ENCODE data around the gene ETV2. TPM values are rescaled to one million over a fixed set of nuclear protein-coding genes. Genes with fewer than 3 reads are reported as not detected.

Gene ETV2
- total RNA-seq, 1 experiment from 2014 or later: 2.4 TPM

- no peaks in the 10 kb centered on the region for H3K27me3 ChIP-seq
- no peaks in the 10 kb centered on the region for H3K4me1 ChIP-seq
- DNase-seq: peak; percentile 84 to 94
- H3K36me3 ChIP-seq: no peaks in the 10 kb centered on the region
- no peaks in the 10 kb centered on the region for H3K9me3 ChIP-seq (replicated peaks)
- no peak overlapping the region for H3K4me3 ChIP-seq
- no peak overlapping the region for H3K27ac ChIP-seq
Observed at GRCh38 chr19:35693835-35694599, 52.5 kb downstream of the ETV2 start.

Other genes starting within 250 kb of the ETV2 start
- gene FFAR2, start 193.5 kb upstream of the ETV2 start, total RNA-seq (2014; rRNA removed; shearing (Covaris generic)): not detected in 2 replicates
- not detected in 2 replicates for gene KRTDAP, start 151.3 kb upstream of the ETV2 start, total RNA-seq (2014; rRNA removed; shearing (Covaris generic))
- not detected in 2 replicates for gene DMKN, start 128.1 kb upstream of the ETV2 start, total RNA-seq (2014; rRNA removed; shearing (Covaris generic))
- not detected in 2 replicates for gene SBSN, start 113.4 kb upstream of the ETV2 start, total RNA-seq (2014; rRNA removed; shearing (Covaris generic))
- gene GAPDHS, start 108.3 kb upstream of the ETV2 start, total RNA-seq (2014; rRNA removed; shearing (Covaris generic)): not detected in 2 replicates
- gene TMEM147, start 96.1 kb upstream of the ETV2 start, total RNA-seq (2014; rRNA removed; shearing (Covaris generic)): 110 TPM in 2 replicates
- gene ATP4A, start 78.1 kb upstream of the ETV2 start, total RNA-seq (2014; rRNA removed; shearing (Covaris generic)): 0.14 TPM in 1 of 2 replicates, not detected in the other
- not detected in 2 replicates for gene PMIS2, start 55.6 kb upstream of the ETV2 start, total RNA-seq (2014; rRNA removed; shearing (Covaris generic))
- gene HAUS5, start 29.0 kb upstream of the ETV2 start, total RNA-seq (2014; rRNA removed; shearing (Covaris generic)): 17.2 and 22.7 TPM in 2 replicates
- 69.9 and 71.3 TPM in 2 replicates for gene RBM42, start 12.7 kb upstream of the ETV2 start, total RNA-seq (2014; rRNA removed; shearing (Covaris generic))
- 436 and 590 TPM in 2 replicates for gene COX6B1, start 6.6 kb downstream of the ETV2 start, total RNA-seq (2014; rRNA removed; shearing (Covaris generic))
- gene UPK1A, start 24.8 kb downstream of the ETV2 start, total RNA-seq (2014; rRNA removed; shearing (Covaris generic)): not detected in 2 replicates
- not detected in 2 replicates for gene ZBTB32, start 62.8 kb downstream of the ETV2 start, total RNA-seq (2014; rRNA removed; shearing (Covaris generic))
- gene KMT2B, start 76.3 kb downstream of the ETV2 start, total RNA-seq (2014; rRNA removed; shearing (Covaris generic)): 13.1 and 15.1 TPM in 2 replicates
- gene IGFLR1, start 100.7 kb downstream of the ETV2 start, total RNA-seq (2014; rRNA removed; shearing (Covaris generic)): 4.3 and 10.3 TPM in 2 replicates
- 9.7 and 11.4 TPM in 2 replicates for gene U2AF1L4, start 103.7 kb downstream of the ETV2 start, total RNA-seq (2014; rRNA removed; shearing (Covaris generic))
- 37.7 and 47.2 TPM in 2 replicates for gene PSENEN, start 103.9 kb downstream of the ETV2 start, total RNA-seq (2014; rRNA removed; shearing (Covaris generic))
- gene LIN37, start 106.8 kb downstream of the ETV2 start, total RNA-seq (2014; rRNA removed; shearing (Covaris generic)): 4.9 and 6.1 TPM in 2 replicates
- not detected in 2 replicates for gene HSPB6, start 115.3 kb downstream of the ETV2 start, total RNA-seq (2014; rRNA removed; shearing (Covaris generic))
- 10.0 and 11.1 TPM in 2 replicates for gene PROSER3, start 116.4 kb downstream of the ETV2 start, total RNA-seq (2014; rRNA removed; shearing (Covaris generic))
- gene ARHGAP33, start 133.8 kb downstream of the ETV2 start, total RNA-seq (2014; rRNA removed; shearing (Covaris generic)): 8.9 and 10.5 TPM in 2 replicates
- gene PRODH2, start 171.1 kb downstream of the ETV2 start, total RNA-seq (2014; rRNA removed; shearing (Covaris generic)): not detected in 2 replicates
- gene NPHS1, start 210.8 kb downstream of the ETV2 start, total RNA-seq (2014; rRNA removed; shearing (Covaris generic)): not detected in 2 replicates
- not detected in 2 replicates for gene KIRREL2, start 215.2 kb downstream of the ETV2 start, total RNA-seq (2014; rRNA removed; shearing (Covaris generic))
- gene APLP1, start 226.8 kb downstream of the ETV2 start, total RNA-seq (2014; rRNA removed; shearing (Covaris generic)): 32.1 and 32.7 TPM in 2 replicates

Data from SJCRH30 (cell line).